Astrocyte of the cerebellum (primary cell): ENCODE data around the gene LRRC27.

Experiments
- DNase-seq: peaks from one replicate; pipeline ENCODE4 v3.0.0-alpha.2; 2011; ENCODE audit warnings: low read depth
- H3K4me3 ChIP-seq: 2 replicates; pipeline ENCODE4 v1.5.1; 2011; ENCODE audit warnings: mild to moderate bottlenecking, low read depth, low read length, moderate library complexity
- in situ Hi-C: cut with HindIII; loops from 2 replicates; pipeline ENCODE4 v1.10.0; 2017; ENCODE audit warnings: low sequenced_read_pairs
- TF ChIP-seq, protein P1 (sequence below): IDR thresholded peaks from 2 replicates; pipeline ENCODE4 v1.5.1; 2012; ENCODE audit warnings: low read length, low read depth, moderate library complexity, mild to moderate bottlenecking; ENCODE audit errors: missing control alignments

Gene LRRC27

DNA sequence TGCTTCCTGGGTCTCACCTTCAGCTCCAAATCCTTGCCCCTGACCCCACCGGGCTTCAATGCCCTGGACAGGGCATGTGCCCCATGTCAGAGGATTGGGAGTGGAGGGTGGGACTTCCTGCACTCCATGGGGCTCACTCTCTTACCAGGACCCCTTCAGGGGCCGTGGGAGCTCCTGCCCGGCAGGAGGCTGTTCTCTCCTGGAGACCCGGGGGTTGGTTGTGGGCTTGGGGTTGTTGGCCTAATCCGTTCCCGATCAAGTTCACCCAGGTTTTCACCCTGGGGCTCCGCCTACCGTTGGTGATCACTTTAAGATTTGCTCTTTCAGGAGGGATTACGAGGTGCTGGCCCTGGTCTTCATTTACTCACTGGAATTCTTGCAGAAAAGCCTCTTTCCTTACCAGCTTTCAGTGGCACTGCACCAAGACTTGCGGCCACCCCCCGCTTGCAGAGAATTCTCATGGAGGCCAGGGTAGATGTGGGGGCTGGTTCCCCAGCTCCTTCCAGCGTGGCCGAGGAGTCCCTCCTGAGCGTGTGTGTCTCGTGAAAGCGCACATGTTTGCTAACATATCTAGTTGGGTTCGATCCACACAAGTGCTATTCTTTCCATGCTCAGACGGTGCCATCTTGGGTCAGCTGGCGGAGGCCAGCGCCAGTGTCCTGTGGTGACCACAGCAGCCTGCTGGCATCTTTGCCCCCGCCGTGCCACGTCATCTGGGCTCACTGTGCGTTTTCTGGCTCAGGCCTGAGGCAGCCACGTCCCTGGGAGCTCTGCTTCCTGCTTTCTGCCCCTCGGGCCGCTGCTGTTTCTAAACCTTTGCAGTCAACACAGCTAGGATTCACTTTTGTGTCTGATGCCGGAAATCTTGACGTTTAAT, 80.6 kb downstream of the LRRC27 start:
- H3K4me3 ChIP-seq, result no peak overlapping the region
- in situ Hi-C loops, result no loop called here
- no peak for DNase-seq
- TF ChIP-seq, protein P1, sequence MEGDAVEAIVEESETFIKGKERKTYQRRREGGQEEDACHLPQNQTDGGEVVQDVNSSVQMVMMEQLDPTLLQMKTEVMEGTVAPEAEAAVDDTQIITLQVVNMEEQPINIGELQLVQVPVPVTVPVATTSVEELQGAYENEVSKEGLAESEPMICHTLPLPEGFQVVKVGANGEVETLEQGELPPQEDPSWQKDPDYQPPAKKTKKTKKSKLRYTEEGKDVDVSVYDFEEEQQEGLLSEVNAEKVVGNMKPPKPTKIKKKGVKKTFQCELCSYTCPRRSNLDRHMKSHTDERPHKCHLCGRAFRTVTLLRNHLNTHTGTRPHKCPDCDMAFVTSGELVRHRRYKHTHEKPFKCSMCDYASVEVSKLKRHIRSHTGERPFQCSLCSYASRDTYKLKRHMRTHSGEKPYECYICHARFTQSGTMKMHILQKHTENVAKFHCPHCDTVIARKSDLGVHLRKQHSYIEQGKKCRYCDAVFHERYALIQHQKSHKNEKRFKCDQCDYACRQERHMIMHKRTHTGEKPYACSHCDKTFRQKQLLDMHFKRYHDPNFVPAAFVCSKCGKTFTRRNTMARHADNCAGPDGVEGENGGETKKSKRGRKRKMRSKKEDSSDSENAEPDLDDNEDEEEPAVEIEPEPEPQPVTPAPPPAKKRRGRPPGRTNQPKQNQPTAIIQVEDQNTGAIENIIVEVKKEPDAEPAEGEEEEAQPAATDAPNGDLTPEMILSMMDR, result no peak

DNA sequence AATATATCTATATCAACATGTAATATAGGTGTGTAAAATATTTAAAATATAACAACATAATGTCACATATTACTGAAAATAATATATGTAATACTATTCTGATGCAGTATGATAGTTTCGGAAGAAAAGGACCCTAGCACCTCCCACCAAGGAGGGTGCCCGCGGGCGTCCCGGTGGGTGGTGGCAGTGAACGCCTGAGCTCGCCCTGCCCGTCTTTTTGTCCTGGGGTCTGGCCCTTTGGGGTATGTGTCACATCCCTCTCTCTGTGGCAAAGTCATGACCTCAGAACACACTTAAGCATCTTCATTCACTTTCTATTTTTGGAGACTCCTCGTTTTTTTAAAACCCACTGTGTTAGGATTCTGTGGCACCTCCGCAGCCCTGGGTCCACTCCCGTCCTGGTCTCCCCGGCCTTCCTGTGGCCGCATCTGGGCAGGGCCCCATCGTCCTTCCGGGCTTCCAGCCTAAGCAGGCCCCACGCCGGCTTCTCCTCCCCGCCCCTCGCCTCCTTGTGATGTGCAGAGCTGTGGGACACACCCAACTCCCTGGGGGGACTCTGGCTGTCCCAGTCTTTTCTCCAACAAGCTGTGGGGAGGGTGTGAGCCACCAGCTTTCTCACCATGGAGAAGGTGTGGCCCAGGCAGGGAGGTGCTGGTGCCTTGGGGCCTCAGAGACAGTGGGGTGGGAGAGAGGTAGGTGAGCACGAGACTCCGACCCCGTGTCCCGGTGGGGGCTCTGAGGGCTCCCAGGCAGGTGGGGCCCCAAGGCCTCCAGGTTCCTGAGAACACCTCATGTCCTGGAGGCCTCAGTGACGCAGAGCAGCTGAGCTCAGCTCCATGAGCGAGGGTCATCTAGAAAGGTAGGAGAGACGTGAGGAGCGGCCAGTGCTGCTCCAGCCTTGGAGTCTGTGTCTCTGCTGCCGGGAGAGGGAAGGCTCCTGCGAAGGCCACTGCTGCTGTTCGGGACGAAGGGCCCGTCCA, 81.5 kb downstream of the LRRC27 start:
- DNase-seq, result no peak
- no peak overlapping the region for H3K4me3 ChIP-seq
- in situ Hi-C loops, result no loop called here
- TF ChIP-seq, protein P1, result no peak

DNA sequence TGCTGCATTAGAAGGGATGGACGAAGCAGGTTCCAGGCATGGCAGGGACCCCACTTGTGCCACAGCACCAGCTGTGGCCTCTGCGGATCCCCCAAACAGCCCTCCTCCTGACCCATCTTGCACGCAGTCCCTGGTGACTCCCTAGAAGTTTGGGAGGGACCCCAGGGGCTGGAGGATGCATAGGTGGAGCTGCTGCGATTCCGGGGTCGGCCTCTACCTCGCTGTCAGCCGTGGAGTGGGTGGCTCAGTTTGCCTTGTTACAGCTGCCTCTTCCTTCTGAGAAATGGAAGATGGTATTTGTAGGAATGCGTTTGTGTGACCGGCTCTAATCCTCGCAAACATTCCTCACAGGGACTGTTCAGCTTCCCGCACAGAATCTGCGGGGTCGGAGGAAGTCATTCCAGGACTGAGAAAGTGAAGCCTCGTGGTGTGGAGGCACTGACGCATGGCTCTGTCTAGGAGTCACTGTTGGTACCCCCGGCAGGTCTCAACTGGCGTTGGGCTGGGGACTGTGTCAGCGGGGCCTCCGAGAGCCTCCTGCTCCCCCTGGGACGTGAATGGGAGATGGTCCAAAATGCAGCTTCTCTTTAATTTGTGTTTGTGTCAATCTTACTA, 82.5 kb downstream of the LRRC27 start:
- DNase-seq, result no peak
- TF ChIP-seq, protein P1, result no peak
- in situ Hi-C loops, result no loop called here
- no peak overlapping the region for H3K4me3 ChIP-seq

DNA sequence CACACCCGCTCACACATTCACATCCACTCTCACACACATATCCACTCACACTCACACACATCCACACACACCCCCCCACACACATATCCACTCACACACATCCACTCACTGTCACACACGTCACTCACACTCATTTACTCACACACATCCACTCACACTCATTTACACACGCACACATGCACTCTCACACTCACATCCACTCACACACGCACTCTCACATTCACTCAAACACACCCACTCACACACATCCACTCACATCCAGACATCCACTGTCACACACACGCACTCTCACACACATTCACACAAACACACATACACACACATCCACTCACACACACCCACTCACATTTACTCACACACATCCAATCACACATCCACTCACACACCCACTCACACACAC, 83.3 kb downstream of the LRRC27 start:
- H3K4me3 ChIP-seq, result no peak overlapping the region
- no peak for DNase-seq
- in situ Hi-C loops, result no loop called here
- TF ChIP-seq, protein P1, result no peak

DNA sequence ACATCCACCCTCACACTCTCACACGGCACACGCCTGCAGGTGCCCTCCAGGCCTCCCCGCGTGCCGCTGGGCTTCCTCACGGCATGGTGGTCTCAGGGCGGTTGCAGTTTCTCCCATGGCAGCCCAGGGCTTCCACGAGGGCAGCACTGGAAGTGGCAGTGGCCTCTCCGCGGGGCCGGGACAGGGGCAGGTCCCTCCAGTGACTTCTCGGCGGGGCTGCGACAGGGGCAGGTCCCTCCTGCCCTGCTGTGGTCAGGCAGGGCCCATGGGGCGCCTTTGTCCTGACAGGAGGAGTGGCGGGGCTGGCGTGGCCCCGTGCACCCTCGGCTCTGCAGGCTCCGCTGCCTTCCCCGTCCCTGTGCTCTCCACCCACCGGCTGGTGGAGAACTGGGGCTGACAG, 84.0 kb downstream of the LRRC27 start:
- DNase-seq, result no peak
- in situ Hi-C loops, result no loop called here
- TF ChIP-seq, protein P1, result no peak
- H3K4me3 ChIP-seq, result no peak overlapping the region
